Measurements from ENCODE around the gene CLDN20.

The CLDN20 gene

DNA sequence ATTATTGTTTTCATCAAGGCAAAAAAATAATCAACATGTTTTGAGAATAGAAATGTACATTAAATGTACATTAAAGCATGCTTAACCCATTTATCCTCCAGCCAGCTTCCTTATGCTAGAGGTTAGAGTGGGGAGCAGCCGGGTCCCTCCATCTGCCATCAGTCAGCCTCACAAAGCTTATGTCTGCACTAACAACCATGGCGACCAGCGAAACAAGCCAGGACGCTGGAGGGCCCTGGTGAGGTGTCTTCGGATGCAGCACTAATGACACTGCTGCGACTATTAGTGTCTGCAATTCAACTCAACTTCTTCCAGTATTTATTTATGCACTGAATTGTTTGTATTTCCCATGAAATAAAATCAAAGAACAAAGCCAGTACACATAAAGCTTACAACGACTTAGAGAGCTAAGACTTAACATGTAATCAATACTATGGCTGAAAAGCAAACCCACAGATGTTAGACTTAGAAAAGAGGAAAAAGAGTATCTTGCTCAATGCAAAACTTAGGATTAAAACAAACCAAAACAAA is 6.8 kb downstream of the CLDN20 start:
- peaks cover 0 to 42% (median 23%) of the 10 kb centered on the region in 4 donors for H3K4me1 ChIP-seq
- no peaks in the 10 kb centered on the region for H3K27me3 ChIP-seq
- intact Hi-C loops (cut with DNase I; ENCODE audit: low total_unique reads), result no loop called here
- H3K27ac ChIP-seq, result no peak overlapping the region
- DNase-seq, result no peak
- no peaks in the 10 kb centered on the region for H3K9me3 ChIP-seq
- TF ChIP-seq, protein P1, sequence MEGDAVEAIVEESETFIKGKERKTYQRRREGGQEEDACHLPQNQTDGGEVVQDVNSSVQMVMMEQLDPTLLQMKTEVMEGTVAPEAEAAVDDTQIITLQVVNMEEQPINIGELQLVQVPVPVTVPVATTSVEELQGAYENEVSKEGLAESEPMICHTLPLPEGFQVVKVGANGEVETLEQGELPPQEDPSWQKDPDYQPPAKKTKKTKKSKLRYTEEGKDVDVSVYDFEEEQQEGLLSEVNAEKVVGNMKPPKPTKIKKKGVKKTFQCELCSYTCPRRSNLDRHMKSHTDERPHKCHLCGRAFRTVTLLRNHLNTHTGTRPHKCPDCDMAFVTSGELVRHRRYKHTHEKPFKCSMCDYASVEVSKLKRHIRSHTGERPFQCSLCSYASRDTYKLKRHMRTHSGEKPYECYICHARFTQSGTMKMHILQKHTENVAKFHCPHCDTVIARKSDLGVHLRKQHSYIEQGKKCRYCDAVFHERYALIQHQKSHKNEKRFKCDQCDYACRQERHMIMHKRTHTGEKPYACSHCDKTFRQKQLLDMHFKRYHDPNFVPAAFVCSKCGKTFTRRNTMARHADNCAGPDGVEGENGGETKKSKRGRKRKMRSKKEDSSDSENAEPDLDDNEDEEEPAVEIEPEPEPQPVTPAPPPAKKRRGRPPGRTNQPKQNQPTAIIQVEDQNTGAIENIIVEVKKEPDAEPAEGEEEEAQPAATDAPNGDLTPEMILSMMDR (IDR thresholded peaks at IDR 0.05), result no peak
- no peaks in the 10 kb centered on the region for H3K36me3 ChIP-seq
- no peak overlapping the region for H3K4me3 ChIP-seq

GRCh38 chr6:155271145-155271544 is 7.3 kb downstream of the CLDN20 start:
- no peak overlapping the region for H3K27ac ChIP-seq
- H3K27me3 ChIP-seq, result no peaks in the 10 kb centered on the region
- no peak for DNase-seq
- no peaks in the 10 kb centered on the region for H3K9me3 ChIP-seq
- TF ChIP-seq, protein P1 (IDR thresholded peaks at IDR 0.05), result no peak
- no peak overlapping the region for H3K4me3 ChIP-seq
- intact Hi-C loops (cut with DNase I; ENCODE audit: low total_unique reads), result no loop called here
- no peaks in the 10 kb centered on the region for H3K36me3 ChIP-seq
- peaks cover 0 to 47% (median 25%) of the 10 kb centered on the region in 4 donors for H3K4me1 ChIP-seq

DNA sequence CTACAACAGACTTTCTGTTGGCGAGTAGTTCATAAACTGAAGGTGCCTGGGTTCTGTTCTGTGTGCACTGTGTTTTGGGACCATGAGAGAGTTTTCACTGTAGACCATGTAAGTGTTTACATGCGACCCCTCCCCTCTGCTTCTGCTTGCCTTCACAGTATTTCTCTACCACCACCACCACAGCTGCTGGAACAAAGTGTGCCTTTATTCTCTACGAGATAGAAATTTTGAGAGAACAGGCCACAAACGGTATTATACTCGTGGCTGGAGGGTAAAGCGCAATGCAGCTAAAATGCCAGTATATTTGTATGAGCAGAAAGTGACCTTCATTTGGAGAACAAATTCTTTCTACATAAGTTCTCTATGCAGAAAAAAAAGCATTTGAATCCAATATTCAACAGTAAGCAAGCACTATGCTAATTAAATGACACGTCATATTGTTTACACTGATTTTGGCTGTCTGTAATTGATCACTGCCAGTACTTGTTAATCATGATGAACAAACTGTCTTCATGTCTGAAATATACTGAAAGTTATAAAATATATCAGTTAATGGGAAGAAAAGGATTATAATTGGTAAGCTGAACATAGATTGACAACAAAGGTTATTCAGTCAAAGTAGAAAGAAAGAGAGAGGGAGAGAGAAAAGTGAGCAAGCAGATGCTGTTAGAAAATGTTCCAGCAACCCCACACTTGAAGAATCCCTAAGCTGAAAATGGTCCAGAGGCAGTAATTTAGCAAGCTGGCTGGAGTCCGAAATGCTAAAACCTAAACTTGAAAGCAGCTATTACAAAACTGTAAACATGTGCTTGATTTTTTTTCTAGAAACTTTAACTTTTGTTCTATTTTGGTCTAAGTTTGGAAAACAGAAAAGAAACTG is 8.8 kb downstream of the CLDN20 start:
- peak overlapping the region; percentile 40 to 62 for H3K27ac ChIP-seq
- DNase-seq, result no peak

GRCh38 chr6:155273431-155273830 is 9.6 kb downstream of the CLDN20 start:
- H3K4me3 ChIP-seq, result no peak overlapping the region
- peak overlapping the region; percentile 40 to 62 for H3K27ac ChIP-seq
- H3K36me3 ChIP-seq, result peaks cover 0 to under 1% (median 0%) of the 10 kb centered on the region in 3 donors
- no peaks in the 10 kb centered on the region for H3K9me3 ChIP-seq
- no peaks in the 10 kb centered on the region for H3K27me3 ChIP-seq
- intact Hi-C loops (cut with DNase I; ENCODE audit: low total_unique reads), result no loop called here
- H3K4me1 ChIP-seq, result peaks cover 0 to 56% (median 28%) of the 10 kb centered on the region in 4 donors
- DNase-seq, result no peak
- TF ChIP-seq, protein P1 (IDR thresholded peaks at IDR 0.05), result no peak

More for the DNA sequence above, 8.8 kb downstream of the CLDN20 start:
- Histone ChIP-seq H3K4me3 (no peak overlapping the region), H3K27me3 (no peaks in the 10 kb centered on the region), H3K9me3 (no peaks in the 10 kb centered on the region), H3K4me1 (peaks cover 0 to 56% (median 28%) of the 10 kb centered on the region in 4 donors), H3K36me3 (no peaks in the 10 kb centered on the region)
- intact Hi-C loops (cut with DNase I; ENCODE audit: low total_unique reads), result no loop called here
- TF ChIP-seq, protein P1 (IDR thresholded peaks at IDR 0.05), result no peak

DNA sequence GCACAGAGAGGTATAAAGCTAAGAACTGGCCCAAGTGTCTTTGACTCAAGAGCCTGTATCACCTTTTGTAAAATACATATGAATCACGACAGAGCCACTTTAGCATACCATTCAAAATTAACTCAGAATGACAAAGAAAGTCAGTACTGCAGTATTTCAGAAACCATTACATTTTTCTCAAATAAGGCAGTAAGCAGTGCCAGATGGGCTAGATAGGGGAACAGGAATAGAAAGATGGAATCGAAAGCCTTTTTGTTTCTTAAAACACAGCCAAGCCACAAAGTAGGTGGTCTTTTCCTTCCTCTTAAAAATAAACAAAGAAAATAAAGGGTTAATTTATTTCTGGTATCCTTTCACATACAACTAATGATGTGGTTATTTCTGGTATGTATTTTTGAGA is 10.3 kb downstream of the CLDN20 start:
- Histone ChIP-seq H3K9me3 (no peaks in the 10 kb centered on the region), H3K36me3 (peaks cover 0 to 3% (median 0%) of the 10 kb centered on the region in 3 donors), H3K27me3 (no peaks in the 10 kb centered on the region), H3K4me3 (no peak overlapping the region), H3K27ac (peak overlapping the region; percentile 40 to 62), H3K4me1 (peaks cover 0 to 56% (median 28%) of the 10 kb centered on the region in 4 donors)
- TF ChIP-seq, protein P1 (IDR thresholded peaks at IDR 0.05), result no peak
- no peak for DNase-seq
- intact Hi-C loops (cut with DNase I; ENCODE audit: low total_unique reads), result no loop called here

All from tibial artery (tissue), 4 donors.